GM12891 (cell line): Measurements from ENCODE around the gene ARGLU1.

ENCODE experiments used
- POLR2A ChIP-seq: IDR thresholded peaks from 2 replicates; pipeline ENCODE4 v1.6.1; 2011; ENCODE audit warnings: low read depth, low read length, control low read depth
- POLR2AphosphoS5 ChIP-seq: IDR thresholded peaks from 2 replicates; pipeline ENCODE4 v1.6.1; 2011; ENCODE audit warnings: low read depth, low read length, control low read depth
- SPI1 ChIP-seq: IDR thresholded peaks from 2 replicates; pipeline ENCODE4 v1.6.1; 2011; ENCODE audit warnings: low read depth, low read length, control low read depth
- TAF1 ChIP-seq: IDR thresholded peaks from 2 replicates; pipeline ENCODE4 v1.6.1; 2011; ENCODE audit warnings: low read depth, low read length, control low read depth

DNA sequence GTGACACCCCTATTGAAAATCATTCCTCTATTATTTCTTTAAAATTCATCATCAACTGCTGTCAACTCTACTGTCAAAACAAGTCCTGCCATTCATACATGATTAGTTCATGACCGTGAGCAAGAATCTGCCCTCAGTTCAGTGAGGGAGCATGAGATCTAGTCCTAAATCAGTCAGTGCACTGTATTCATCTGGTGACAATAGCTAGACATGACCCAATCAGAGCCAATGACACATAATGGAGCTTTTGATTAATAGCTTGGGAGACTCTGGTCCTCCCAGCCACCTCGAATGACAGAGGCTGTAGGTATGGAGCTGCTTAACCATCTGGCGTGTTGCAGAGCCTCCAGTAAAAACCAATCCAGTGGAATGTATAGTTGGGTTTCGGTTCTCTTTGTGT is 46.9 kb upstream of the ARGLU1 start:
- TF ChIP-seq POLR2AphosphoS5 (no peak), POLR2A (no peak), TAF1 (no peak), SPI1 (no peak)
